Breast epithelium (tissue), 3 donors: Measurements from ENCODE around the gene PSME2.

Experiments used
- POLR2A ChIP-seq: fragments of 450-650 bp; IDR thresholded peaks from one replicate; pipeline ENCODE4 v1.6.1; 2016; ENCODE audit warnings: antibody characterized with exemption, mild to moderate bottlenecking, moderate library complexity
- TF ChIP-seq, protein P1 (sequence below), 3 donors: fragments of 450-650 bp; IDR thresholded peaks; one replicate each; pipeline ENCODE4 v1.5.1; 2016 to 2017; ENCODE audit warnings: antibody characterized with exemption in 3 of 3, mild to moderate bottlenecking in 3 of 3, moderate library complexity in 3 of 3

DNA sequence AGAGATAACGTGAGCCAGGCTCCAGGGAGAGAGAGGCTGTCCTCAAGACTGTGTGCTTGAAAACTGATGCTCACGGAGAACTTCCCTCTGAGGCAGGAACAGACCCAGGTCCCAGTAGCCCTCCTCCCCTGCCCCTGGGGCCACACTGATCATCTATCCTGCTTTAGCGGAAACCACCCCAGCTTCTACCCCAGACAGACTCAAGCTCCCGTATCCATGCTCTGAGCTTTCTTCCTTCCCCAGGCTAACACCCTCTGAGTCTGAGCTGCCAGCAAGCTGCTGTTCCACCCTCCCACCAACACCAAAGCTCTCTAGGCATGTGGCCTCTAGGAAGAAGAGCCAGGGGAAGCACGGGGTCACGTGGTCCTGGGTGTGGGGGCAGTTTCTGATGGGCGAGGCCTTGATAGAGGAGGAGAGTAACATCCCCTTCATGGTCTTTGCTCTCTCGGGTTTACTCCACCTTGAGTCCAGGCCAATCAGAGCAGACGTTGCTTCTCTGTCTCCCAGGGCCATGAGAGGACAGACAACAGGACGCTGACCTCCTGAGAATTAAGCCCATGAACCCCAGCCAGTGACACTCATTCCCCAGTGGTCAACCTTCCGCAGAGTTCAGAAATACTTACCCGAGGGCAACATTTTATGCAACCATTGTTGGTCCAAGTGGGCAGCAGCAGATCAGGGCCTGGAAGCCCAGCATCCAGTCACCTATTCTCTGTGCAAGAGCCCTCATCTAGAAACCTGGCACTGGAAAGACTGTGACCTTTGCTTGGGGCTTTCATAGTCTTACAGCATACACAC is 50.9 kb downstream of the PSME2 start:
- TF ChIP-seq, protein P1, sequence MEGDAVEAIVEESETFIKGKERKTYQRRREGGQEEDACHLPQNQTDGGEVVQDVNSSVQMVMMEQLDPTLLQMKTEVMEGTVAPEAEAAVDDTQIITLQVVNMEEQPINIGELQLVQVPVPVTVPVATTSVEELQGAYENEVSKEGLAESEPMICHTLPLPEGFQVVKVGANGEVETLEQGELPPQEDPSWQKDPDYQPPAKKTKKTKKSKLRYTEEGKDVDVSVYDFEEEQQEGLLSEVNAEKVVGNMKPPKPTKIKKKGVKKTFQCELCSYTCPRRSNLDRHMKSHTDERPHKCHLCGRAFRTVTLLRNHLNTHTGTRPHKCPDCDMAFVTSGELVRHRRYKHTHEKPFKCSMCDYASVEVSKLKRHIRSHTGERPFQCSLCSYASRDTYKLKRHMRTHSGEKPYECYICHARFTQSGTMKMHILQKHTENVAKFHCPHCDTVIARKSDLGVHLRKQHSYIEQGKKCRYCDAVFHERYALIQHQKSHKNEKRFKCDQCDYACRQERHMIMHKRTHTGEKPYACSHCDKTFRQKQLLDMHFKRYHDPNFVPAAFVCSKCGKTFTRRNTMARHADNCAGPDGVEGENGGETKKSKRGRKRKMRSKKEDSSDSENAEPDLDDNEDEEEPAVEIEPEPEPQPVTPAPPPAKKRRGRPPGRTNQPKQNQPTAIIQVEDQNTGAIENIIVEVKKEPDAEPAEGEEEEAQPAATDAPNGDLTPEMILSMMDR (IDR thresholded peaks at IDR 0.05): no peak
- TF ChIP-seq POLR2A: no peak
